Activated T-cell treated with anti-CD3 and anti-CD28 coated beads for 4 hours (primary cell): ENCODE measurements around the gene MED13L.

Experiments used
- DNase-seq: peaks from one replicate; pipeline ENCODE4 v3.0.0-alpha.2; 2020

Gene MED13L

GRCh38 chr12:116277467-116278278, at the start of gene MED13L:
Gene MED13L, minus strand, starts transcription at chr12:116277693. Its CDS starts 562 bp downstream, at chr12:116277131.
- peak; percentile 84 for DNase-seq

- no peak for DNase-seq
Observed at GRCh38 chr12:116325336-116325664, 47.8 kb upstream of the MED13L start.

GRCh38 chr12:116324654-116325335, 47.3 kb upstream of the MED13L start:
- no peak for DNase-seq

GRCh38 chr12:116323406-116324386, 46.2 kb upstream of the MED13L start:
- DNase-seq: no peak

- DNase-seq: no peak
Observed at GRCh38 chr12:116321913-116322312, 44.4 kb upstream of the MED13L start.

- no peak for DNase-seq
Observed at GRCh38 chr12:116320791-116321217, 43.3 kb upstream of the MED13L start.

- DNase-seq: no peak
Observed at GRCh38 chr12:116319898-116320621, 42.6 kb upstream of the MED13L start.

- DNase-seq: no peak
Observed at GRCh38 chr12:116319233-116319897, 41.9 kb upstream of the MED13L start.

GRCh38 chr12:116318576-116319232, 41.2 kb upstream of the MED13L start:
- no peak for DNase-seq

- no peak for DNase-seq
Observed at GRCh38 chr12:116317986-116318575, 40.6 kb upstream of the MED13L start.

GRCh38 chr12:116317139-116317538, 39.6 kb upstream of the MED13L start:
- no peak for DNase-seq

GRCh38 chr12:116314477-116314876, 37.0 kb upstream of the MED13L start:
- DNase-seq: no peak

- DNase-seq: no peak
Observed at GRCh38 chr12:116313194-116313927, 35.9 kb upstream of the MED13L start.

GRCh38 chr12:116310082-116310481, 32.6 kb upstream of the MED13L start:
- no peak for DNase-seq

GRCh38 chr12:116309343-116309742, 31.9 kb upstream of the MED13L start:
- no peak for DNase-seq

GRCh38 chr12:116308647-116309046, 31.2 kb upstream of the MED13L start:
- DNase-seq: no peak

- DNase-seq: no peak
Observed at GRCh38 chr12:116306968-116307367, 29.5 kb upstream of the MED13L start.

- DNase-seq: no peak
Observed at GRCh38 chr12:116306506-116306905, 29.0 kb upstream of the MED13L start.

- DNase-seq: no peak
Observed at GRCh38 chr12:116304621-116305020, 27.1 kb upstream of the MED13L start.

GRCh38 chr12:116303929-116304328, 26.4 kb upstream of the MED13L start:
- DNase-seq: no peak
